Uterus (tissue), 4 donors: ENCODE data around the gene PNKD. TPM values are rescaled to one million over a fixed set of nuclear protein-coding genes. Genes with fewer than 3 reads are reported as not detected.

ENCODE experiments used
- DNase-seq, 2 donors: peaks; one replicate each; pipeline ENCODE4 v3.0.0-alpha.2; 2019 to 2020
- H3K27ac ChIP-seq, 2 donors: fragments of 200-600 bp; sonication (generic); 1 replicate in 1 of 2; 2 replicates in 1 of 2; pipeline ENCODE4 v1.5.1; 2016 to 2018
- H3K27me3 ChIP-seq, 2 donors: fragments of 200-600 bp; sonication (generic); one replicate each; pipeline ENCODE4 v1.5.1; 2018 to 2019; ENCODE audit warnings: control low read depth in 1 of 2
- H3K36me3 ChIP-seq, 2 donors: fragments of 200-600 bp; sonication (generic); one replicate each; pipeline ENCODE4 v1.5.1; 2019; ENCODE audit warnings: control low read depth in 1 of 2
- H3K4me1 ChIP-seq, 2 donors: fragments of 200-600 bp; sonication (generic); one replicate each; pipeline ENCODE4 v1.5.1; 2018 to 2019; ENCODE audit warnings: control low read depth in 1 of 2
- H3K4me3 ChIP-seq, 2 donors: fragments of 200-600 bp; sonication (generic); 1 replicate in 1 of 2; 2 replicates in 1 of 2; pipeline ENCODE4 v1.5.1; 2018 to 2019; ENCODE audit warnings: mild to moderate bottlenecking in 1 of 2
- H3K9me3 ChIP-seq, 2 donors: fragments of 200-600 bp; sonication (generic); one replicate each; pipeline ENCODE4 v1.5.1; 2019; ENCODE audit warnings: control low read depth in 1 of 2
- CTCF ChIP-seq, 4 experiments: fragments of 200-600 bp in 2 of 4; fragments of 450-650 bp in 2 of 4; sonication (generic) in 2 of 4; IDR thresholded peaks; one replicate each; pipeline ENCODE4 v1.5.1; 2016 to 2019; ENCODE audit warnings: antibody characterized with exemption in 4 of 4, mild to moderate bottlenecking in 2 of 4, moderate library complexity in 1 of 4
- POLR2A ChIP-seq, 2 donors: fragments of 450-650 bp; IDR thresholded peaks; one replicate each; pipeline ENCODE4 v1.6.1; 2016; ENCODE audit warnings: antibody characterized with exemption in 2 of 2, mild to moderate bottlenecking in 1 of 2, moderate library complexity in 1 of 2
- intact Hi-C: fragments of 100-400 bp; cut with DNase I; formaldehyde crosslinking; loops from one replicate; pipeline ENCODE4 v1.15.1; 2023; ENCODE audit warnings: low total_unique reads
- total RNA-seq, 4 donors: library from RNA; depleted of rRNA in 3 of 4; stranded (reverse); fragments of >200 nt in 3 of 4; gene quantifications; one replicate each; pipeline versions ENCODE4 v1.1.0 to v1.2.4, GENCODE V29; 2014 to 2023
- donor health status: DM: yes; HTN: yes; CAD: no.

Gene PNKD
- total RNA-seq, 4 donors from 2014 or later = 11.8 to 47.8 (median 31.7) TPM

- Histone ChIP-seq H3K4me1 (peaks cover 4 to 7% of the 10 kb centered on the region in 2 donors), H3K9me3 (no peaks in the 10 kb centered on the region), H3K27ac (peak overlapping the region; percentile 89 to 93), H3K36me3 (no peaks in the 10 kb centered on the region), H3K27me3 (no peaks in the 10 kb centered on the region), H3K4me3 (no peak overlapping the region)
- TF ChIP-seq CTCF (IDR thresholded peaks at IDR 0.05) (no peak), POLR2A (IDR thresholded peaks at IDR 0.05) (no peak)
- no peak for DNase-seq
- intact Hi-C loops = loop anchor here (10.0 kb wide), 1 partner anchor 45 kb away; the partner anchor contains the start of gene ARPC2
Observed at GRCh38 chr2:218260166-218260565, 10.2 kb upstream of the PNKD start.

GRCh38 chr2:218260742-218261422 is 9.4 kb upstream of the PNKD start, which contains the start of gene GPBAR1:
Gene GPBAR1 (plus strand): TSS chr2:218261015. CDS start chr2:218262725, 1,710 bp downstream.
- TF ChIP-seq POLR2A (IDR thresholded peaks at IDR 0.05) = no peak
- H3K27ac ChIP-seq = peak within 1 kb of the TSS; percentile 89 to 93
- H3K27me3 ChIP-seq = no peaks in the 10 kb centered on the region
- H3K36me3 ChIP-seq = no peaks in the 10 kb centered on the region
- H3K9me3 ChIP-seq = no peaks in the 10 kb centered on the region
- no peak within 1 kb of the TSS for H3K4me3 ChIP-seq
- DNase-seq = peak in 1 of 2 donors; percentile 30
- intact Hi-C loops = loop anchor here (10.0 kb wide), 1 partner anchor 46 kb away; the partner anchor contains the start of gene ARPC2
- peaks cover 4 to 7% of the 10 kb centered on the region in 2 donors for H3K4me1 ChIP-seq

GRCh38 chr2:218261423-218262236 is 8.7 kb upstream of the PNKD start:
- TF ChIP-seq CTCF (IDR thresholded peaks at IDR 0.05) (no peak), POLR2A (IDR thresholded peaks at IDR 0.05) (no peak)
- intact Hi-C loops = loop anchor here (10.0 kb wide), 1 partner anchor 47 kb away; the partner anchor contains the start of gene ARPC2
- Histone ChIP-seq H3K4me1 (peaks cover 4 to 7% of the 10 kb centered on the region in 2 donors), H3K9me3 (no peaks in the 10 kb centered on the region), H3K36me3 (no peaks in the 10 kb centered on the region), H3K27me3 (no peaks in the 10 kb centered on the region), H3K4me3 (no peak overlapping the region), H3K27ac (peak overlapping the region; percentile 89 to 93)
- DNase-seq = peak in 1 of 2 donors; percentile 13

- H3K27me3 ChIP-seq = no peaks in the 10 kb centered on the region
- no peaks in the 10 kb centered on the region for H3K9me3 ChIP-seq
- peaks cover 4 to 7% of the 10 kb centered on the region in 2 donors for H3K4me1 ChIP-seq
- H3K36me3 ChIP-seq = no peaks in the 10 kb centered on the region
- H3K4me3 ChIP-seq = no peak overlapping the region
- intact Hi-C loops = loop anchor here (10.0 kb wide), 1 partner anchor 47 kb away; the partner anchor contains the start of gene ARPC2
- H3K27ac ChIP-seq = peak overlapping the region in 1 of 2 donors; percentile 93
- no peak for DNase-seq
- TF ChIP-seq CTCF (IDR thresholded peaks at IDR 0.05) = no peak
- TF ChIP-seq POLR2A (IDR thresholded peaks at IDR 0.05) = no peak
Observed at GRCh38 chr2:218262237-218262600, 8.1 kb upstream of the PNKD start.

GRCh38 chr2:218262631-218263586 is 7.4 kb upstream of the PNKD start:
- peak in 1 of 2 donors; percentile 28 for DNase-seq
- H3K4me1 ChIP-seq = peaks cover 4 to 7% of the 10 kb centered on the region in 2 donors
- H3K4me3 ChIP-seq = no peak overlapping the region
- no peak for TF ChIP-seq POLR2A (IDR thresholded peaks at IDR 0.05)
- no peak for TF ChIP-seq CTCF (IDR thresholded peaks at IDR 0.05)
- H3K36me3 ChIP-seq = no peaks in the 10 kb centered on the region
- no peaks in the 10 kb centered on the region for H3K27me3 ChIP-seq
- no peaks in the 10 kb centered on the region for H3K9me3 ChIP-seq
- no peak overlapping the region for H3K27ac ChIP-seq
- intact Hi-C loops = loop anchor here (10.0 kb wide), 1 partner anchor 48 kb away; the partner anchor contains the start of gene ARPC2
